Endodermal cell (in vitro differentiated cells): ENCODE measurements around the gene DYNC1I1. TPM values are rescaled to one million over a fixed set of nuclear protein-coding genes. Genes with fewer than 3 reads are reported as not detected.

Experiments
- DNase-seq: peaks from one replicate; pipeline ENCODE4 v3.0.0-alpha.2; 2017
- H3K27ac ChIP-seq: 2 replicates; pipeline ENCODE4 v1.5.1; 2013; ENCODE audit warnings: mild to moderate bottlenecking, low read depth, low read length, moderate library complexity
- H3K27me3 ChIP-seq: 2 replicates; pipeline ENCODE4 v1.6.1; 2013; ENCODE audit warnings: mild to moderate bottlenecking, low read length, moderate library complexity; ENCODE audit not compliant: insufficient read depth, control insufficient read depth, poor library complexity, severe bottlenecking
- H3K36me3 ChIP-seq: 2 replicates; pipeline ENCODE4 v1.7.0; 2013; ENCODE audit warnings: mild to moderate bottlenecking, low read length, moderate library complexity; ENCODE audit not compliant: control insufficient read depth, insufficient read depth
- H3K4me1 ChIP-seq: one replicate; pipeline ENCODE4 v1.7.0; 2013; ENCODE audit warnings: low read length; ENCODE audit not compliant: control insufficient read depth, insufficient read depth
- H3K4me3 ChIP-seq: 2 replicates; pipeline ENCODE4 v1.5.1; 2013; ENCODE audit warnings: mild to moderate bottlenecking, low read length, moderate library complexity
- H3K9ac ChIP-seq: 2 replicates; pipeline ENCODE4 v1.6.1; 2013; ENCODE audit warnings: mild to moderate bottlenecking, low read length, moderate library complexity; ENCODE audit not compliant: poor library complexity, severe bottlenecking; ENCODE audit errors: extremely low read depth
- H3K9me3 ChIP-seq: 2 replicates; pipeline ENCODE4 v1.6.1; 2013; ENCODE audit warnings: mild to moderate bottlenecking, low read length, moderate library complexity; ENCODE audit not compliant: control insufficient read depth
- H3K27ac Mint-ChIP-seq: 2 replicates; pipeline ENCODE4 v1.8.0; 2020; ENCODE audit warnings: mixed read lengths
- H3K27me3 Mint-ChIP-seq: 2 replicates; pipeline ENCODE4 v1.8.0; 2021; ENCODE audit warnings: mild to moderate bottlenecking, mixed read lengths; ENCODE audit not compliant: insufficient read depth
- H3K36me3 Mint-ChIP-seq: 2 replicates; pipeline ENCODE4 v1.8.0; 2020; ENCODE audit warnings: low read depth, mixed read lengths
- H3K4me1 Mint-ChIP-seq: 2 replicates; pipeline ENCODE4 v1.8.0; 2020; ENCODE audit warnings: mixed read lengths
- H3K4me3 Mint-ChIP-seq: 2 replicates; pipeline ENCODE4 v1.8.0; 2020; ENCODE audit warnings: mild to moderate bottlenecking, moderate library complexity, mixed read lengths
- H3K9me3 Mint-ChIP-seq: 2 replicates; pipeline ENCODE4 v1.8.0; 2020; ENCODE audit warnings: mild to moderate bottlenecking, mixed read lengths
- WGBS, 2 experiments: methylation state at CpG; one replicate each; pipeline versions ENCODE4 v1.1.5 to v1.1.7; 2013; ENCODE audit warnings: missing lambda C conversion rate in 2 of 2, mixed read lengths in 1 of 2; ENCODE audit not compliant: insufficient coverage in 1 of 2, insufficient read length in 1 of 2; 5-methylcytosine and 5-hydroxymethylcytosine counted together
- total RNA-seq, 2 donors: library from RNA; stranded (reverse); fragmentation: NEBNext Ultra II Directional in 1 of 2; extraction: Animal tissue kit (Norgen Biotek cat#: 25700) in 1 of 2; gene quantifications; 2 replicates in 1 of 2; 3 replicates in 1 of 2; pipeline ENCODE4 v1.2.1, GENCODE V29; 2021
- TF ChIP-seq, protein P1 (sequence below): fragments of 200-600 bp; sonication (generic); conservative IDR thresholded peaks from 2 replicates; pipeline ENCODE4 v1.5.0; 2021; ENCODE audit warnings: antibody characterized with exemption, mild to moderate bottlenecking

The DYNC1I1 gene
- total RNA-seq, 2 donors from 2014 or later: 6.5 to 7.2 TPM

GRCh38 chr7:95908499-95908898 lies 136.1 kb downstream of the DYNC1I1 start:
- no peaks in the 10 kb centered on the region for H3K36me3 ChIP-seq
- no peaks in the 10 kb centered on the region for H3K36me3 Mint-ChIP-seq
- H3K9me3 Mint-ChIP-seq: no peaks in the 10 kb centered on the region
- no peak overlapping the region for H3K27ac ChIP-seq
- no peaks in the 10 kb centered on the region for H3K27me3 Mint-ChIP-seq
- no peaks in the 10 kb centered on the region for H3K27me3 ChIP-seq
- peaks cover 10% of the 10 kb centered on the region for H3K4me1 Mint-ChIP-seq
- H3K27ac Mint-ChIP-seq: no peak overlapping the region
- no peak overlapping the region for H3K4me3 ChIP-seq
- H3K9ac ChIP-seq: no peak overlapping the region
- no peaks in the 10 kb centered on the region for H3K4me1 ChIP-seq
- H3K4me3 Mint-ChIP-seq: no peak overlapping the region
- TF ChIP-seq, protein P1, sequence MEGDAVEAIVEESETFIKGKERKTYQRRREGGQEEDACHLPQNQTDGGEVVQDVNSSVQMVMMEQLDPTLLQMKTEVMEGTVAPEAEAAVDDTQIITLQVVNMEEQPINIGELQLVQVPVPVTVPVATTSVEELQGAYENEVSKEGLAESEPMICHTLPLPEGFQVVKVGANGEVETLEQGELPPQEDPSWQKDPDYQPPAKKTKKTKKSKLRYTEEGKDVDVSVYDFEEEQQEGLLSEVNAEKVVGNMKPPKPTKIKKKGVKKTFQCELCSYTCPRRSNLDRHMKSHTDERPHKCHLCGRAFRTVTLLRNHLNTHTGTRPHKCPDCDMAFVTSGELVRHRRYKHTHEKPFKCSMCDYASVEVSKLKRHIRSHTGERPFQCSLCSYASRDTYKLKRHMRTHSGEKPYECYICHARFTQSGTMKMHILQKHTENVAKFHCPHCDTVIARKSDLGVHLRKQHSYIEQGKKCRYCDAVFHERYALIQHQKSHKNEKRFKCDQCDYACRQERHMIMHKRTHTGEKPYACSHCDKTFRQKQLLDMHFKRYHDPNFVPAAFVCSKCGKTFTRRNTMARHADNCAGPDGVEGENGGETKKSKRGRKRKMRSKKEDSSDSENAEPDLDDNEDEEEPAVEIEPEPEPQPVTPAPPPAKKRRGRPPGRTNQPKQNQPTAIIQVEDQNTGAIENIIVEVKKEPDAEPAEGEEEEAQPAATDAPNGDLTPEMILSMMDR: no peak
- WGBS, 2 experiments: 77 to 87% methylated on average over 3 to 4 of the region's 4 CpGs
- no peak for DNase-seq
- no peaks in the 10 kb centered on the region for H3K9me3 ChIP-seq

DNA sequence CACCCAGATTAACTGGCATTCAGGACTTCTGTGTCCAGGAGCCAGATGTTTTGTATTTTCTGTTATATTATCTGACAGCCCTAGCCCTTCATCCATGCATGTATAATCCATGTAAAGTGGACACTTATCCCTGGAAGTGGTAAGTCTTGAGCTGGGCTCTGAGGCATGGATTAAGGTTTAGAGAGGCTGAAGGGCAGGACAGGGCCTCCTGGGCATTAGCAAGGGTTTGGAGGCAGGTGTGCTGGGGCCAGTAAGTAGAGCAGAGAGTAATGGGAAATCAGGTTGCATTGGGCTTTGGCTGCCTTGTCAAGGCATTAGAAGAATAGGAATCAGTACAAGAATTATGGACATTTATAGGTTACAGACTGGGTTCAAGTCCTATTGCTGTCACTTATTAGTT lies 138.0 kb downstream of the DYNC1I1 start:
- Histone ChIP-seq H3K36me3 (no peaks in the 10 kb centered on the region), H3K27me3 (no peaks in the 10 kb centered on the region), H3K9ac (no peak overlapping the region), H3K4me1 (no peaks in the 10 kb centered on the region), H3K9me3 (no peaks in the 10 kb centered on the region), H3K27ac (no peak overlapping the region), H3K4me3 (no peak overlapping the region)
- Mint-ChIP-seq H3K27ac (no peak overlapping the region), H3K4me1 (peaks cover 10% of the 10 kb centered on the region), H3K36me3 (no peaks in the 10 kb centered on the region), H3K4me3 (no peak overlapping the region), H3K9me3 (no peaks in the 10 kb centered on the region), H3K27me3 (no peaks in the 10 kb centered on the region)
- no peak for DNase-seq
- TF ChIP-seq, protein P1: no peak

DNA sequence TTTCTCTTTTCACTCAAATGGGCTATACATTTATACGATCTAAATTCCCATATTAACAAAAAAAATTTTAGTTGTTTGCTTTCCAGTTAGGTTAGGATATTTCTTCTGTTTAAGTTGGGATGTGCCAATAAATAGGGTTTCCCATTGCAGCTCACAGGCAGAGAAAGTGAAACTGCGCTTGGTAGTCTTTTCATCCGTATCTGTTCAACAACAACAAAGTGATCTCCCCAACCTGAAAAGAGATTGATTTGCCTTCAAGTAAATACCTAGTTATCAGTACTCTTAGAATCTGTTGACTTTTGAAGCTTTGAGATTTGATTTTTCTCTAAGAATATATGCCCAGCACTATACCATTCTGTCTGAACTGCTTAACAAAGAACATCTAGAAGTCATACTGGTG lies 143.4 kb downstream of the DYNC1I1 start:
- no peak overlapping the region for H3K27ac ChIP-seq
- Mint-ChIP-seq H3K4me1 (no peaks in the 10 kb centered on the region), H3K9me3 (no peaks in the 10 kb centered on the region), H3K4me3 (no peak overlapping the region), H3K36me3 (no peaks in the 10 kb centered on the region), H3K27me3 (peaks cover 7% of the 10 kb centered on the region), H3K27ac (no peak overlapping the region)
- H3K36me3 ChIP-seq: no peaks in the 10 kb centered on the region
- H3K27me3 ChIP-seq: no peaks in the 10 kb centered on the region
- no peak overlapping the region for H3K9ac ChIP-seq
- H3K4me1 ChIP-seq: no peaks in the 10 kb centered on the region
- no peak for DNase-seq
- H3K4me3 ChIP-seq: no peak overlapping the region
- TF ChIP-seq, protein P1: no peak
- WGBS, 2 experiments: 90 to 96% methylated on average over 2 to 3 of the region's 3 CpGs
- H3K9me3 ChIP-seq: no peaks in the 10 kb centered on the region
